HK-2 (cell line): ENCODE data around the gene OR2B6.
A peak's percentile ranks its signal among the peaks of the same experiment; 100 is the strongest.

Source experiments
- DNase-seq: peaks from one replicate; pipeline ENCODE4 v3.0.0-alpha.2; 2018; ENCODE audit not compliant: unreplicated experiment

OR2B6 gene

GRCh38 chr6:28000351-28001045 lies 43.5 kb downstream of the OR2B6 start:
- no peak for DNase-seq

GRCh38 chr6:28001351-28001750 lies 44.3 kb downstream of the OR2B6 start:
- no peak for DNase-seq

- DNase-seq = no peak
Observed at GRCh38 chr6:28001751-28002150, 44.7 kb downstream of the OR2B6 start.

- peak; percentile 31 for DNase-seq
Observed at GRCh38 chr6:28002161-28002560, 45.1 kb downstream of the OR2B6 start.

GRCh38 chr6:28003059-28003458 lies 46.0 kb downstream of the OR2B6 start:
- DNase-seq = no peak

GRCh38 chr6:28003661-28004060 lies 46.6 kb downstream of the OR2B6 start:
- DNase-seq = no peak

- DNase-seq = no peak
Observed at GRCh38 chr6:28004350-28005151, 47.5 kb downstream of the OR2B6 start.

GRCh38 chr6:28005152-28005890 lies 48.3 kb downstream of the OR2B6 start:
- DNase-seq = no peak

- no peak for DNase-seq
Observed at GRCh38 chr6:28005975-28006374, 48.9 kb downstream of the OR2B6 start.
